ENCODE results near the gene PRDM16.
"Not testable (repeated sequence)": the region's sequence is repeated elsewhere in the genome, so short reads cannot be mapped to it uniquely, and the experiment has no call there.

Gene PRDM16

DNA sequence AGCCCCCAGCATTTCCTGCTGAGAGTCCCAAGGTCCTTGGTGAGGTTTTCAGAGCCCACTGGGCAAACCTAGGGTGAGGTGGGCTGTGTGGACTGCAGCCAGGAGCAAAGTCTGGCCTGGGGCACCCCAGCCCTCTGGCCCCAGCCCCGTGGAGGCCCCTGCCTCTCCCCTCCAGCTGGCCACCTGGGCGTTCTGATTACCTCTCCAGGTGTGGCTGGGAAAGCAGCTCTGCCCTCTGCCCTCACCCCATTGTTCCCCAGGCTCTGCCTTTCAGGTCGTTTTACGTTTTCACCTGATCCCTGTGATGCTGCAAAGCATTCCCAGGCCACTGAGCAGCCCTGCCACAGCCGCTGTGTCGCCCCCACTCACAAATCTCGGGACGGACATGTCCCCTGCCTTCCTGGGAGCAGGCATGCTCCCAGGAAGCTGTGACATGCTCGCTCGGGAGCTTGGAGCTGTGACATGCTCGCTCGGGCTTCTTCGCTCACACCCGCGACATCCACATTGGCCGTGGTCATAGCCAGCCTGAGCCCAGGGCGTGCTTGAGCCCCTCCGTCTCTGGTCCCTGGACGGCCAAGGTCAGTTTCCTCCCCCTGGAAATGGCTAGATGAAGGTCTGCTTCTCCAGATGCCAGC, 216.2 kb downstream of the PRDM16 start:
- Histone ChIP-seq H3K79me2 (ENCODE audit: low read length) (no peaks in the 10 kb centered on the region), H3F3A (ENCODE audit: insufficient read depth, low read length) (no peaks in the 10 kb centered on the region), H3K4me1 (ENCODE audit: low read length) (no peaks in the 10 kb centered on the region), H3K27ac (ENCODE audit: low read length) (no peak overlapping the region), H3K36me3 (replicated peaks; ENCODE audit: insufficient read depth, low read length) (no peaks in the 10 kb centered on the region), H3K27me3 (replicated peaks; ENCODE audit: insufficient read depth, low read length) (peaks cover 95% of the 10 kb centered on the region), H4K20me1 (ENCODE audit: insufficient read depth, low read length) (no peaks in the 10 kb centered on the region), H2AFZ (ENCODE audit: low read length) (no peak overlapping the region), H3K9me3 (replicated peaks; ENCODE audit: insufficient read depth, low read length) (no peaks in the 10 kb centered on the region), H3K4me3 (ENCODE audit: low read length) (no peak overlapping the region), H3K9me2 (replicated peaks; ENCODE audit: insufficient read depth, low read length) (no peaks in the 10 kb centered on the region), H3K9ac (ENCODE audit: low read length) (no peak overlapping the region), H3K4me2 (ENCODE audit: low read depth, low read length) (no peak overlapping the region)
- DNase-seq = no peak
- TF ChIP-seq, protein P1, sequence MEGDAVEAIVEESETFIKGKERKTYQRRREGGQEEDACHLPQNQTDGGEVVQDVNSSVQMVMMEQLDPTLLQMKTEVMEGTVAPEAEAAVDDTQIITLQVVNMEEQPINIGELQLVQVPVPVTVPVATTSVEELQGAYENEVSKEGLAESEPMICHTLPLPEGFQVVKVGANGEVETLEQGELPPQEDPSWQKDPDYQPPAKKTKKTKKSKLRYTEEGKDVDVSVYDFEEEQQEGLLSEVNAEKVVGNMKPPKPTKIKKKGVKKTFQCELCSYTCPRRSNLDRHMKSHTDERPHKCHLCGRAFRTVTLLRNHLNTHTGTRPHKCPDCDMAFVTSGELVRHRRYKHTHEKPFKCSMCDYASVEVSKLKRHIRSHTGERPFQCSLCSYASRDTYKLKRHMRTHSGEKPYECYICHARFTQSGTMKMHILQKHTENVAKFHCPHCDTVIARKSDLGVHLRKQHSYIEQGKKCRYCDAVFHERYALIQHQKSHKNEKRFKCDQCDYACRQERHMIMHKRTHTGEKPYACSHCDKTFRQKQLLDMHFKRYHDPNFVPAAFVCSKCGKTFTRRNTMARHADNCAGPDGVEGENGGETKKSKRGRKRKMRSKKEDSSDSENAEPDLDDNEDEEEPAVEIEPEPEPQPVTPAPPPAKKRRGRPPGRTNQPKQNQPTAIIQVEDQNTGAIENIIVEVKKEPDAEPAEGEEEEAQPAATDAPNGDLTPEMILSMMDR (IDR thresholded peaks at IDR 0.05; ENCODE audit: low read length) = no peak
- TF ChIP-seq EZH2phosphoT487 (IDR thresholded peaks at IDR 0.05; ENCODE audit: low read length) (no peak), EZH2 (optimal IDR thresholded peaks at IDR 0.05; ENCODE audit: low read depth, low read length) (no peak)

DNA sequence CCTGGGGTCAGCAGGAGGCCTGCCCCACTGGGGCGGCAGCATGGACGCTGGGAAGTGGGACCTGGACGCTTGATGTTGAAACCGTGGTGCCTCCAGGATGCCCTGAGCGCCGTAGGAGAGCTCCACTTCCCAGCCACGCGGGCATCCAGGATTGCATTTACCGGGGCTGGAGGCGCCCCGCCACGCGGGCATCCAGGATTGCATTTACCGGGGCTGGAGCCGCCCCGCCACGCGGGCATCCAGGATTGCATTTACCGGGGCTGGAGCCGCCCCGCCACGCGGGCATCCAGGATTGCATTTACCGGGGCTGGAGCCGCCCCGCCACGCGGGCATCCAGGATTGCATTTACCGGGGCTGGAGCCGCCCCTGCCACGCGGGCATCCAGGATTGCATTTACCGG, 218.1 kb downstream of the PRDM16 start:
- H2AFZ ChIP-seq (ENCODE audit: low read length) = not testable (repeated sequence)

DNA sequence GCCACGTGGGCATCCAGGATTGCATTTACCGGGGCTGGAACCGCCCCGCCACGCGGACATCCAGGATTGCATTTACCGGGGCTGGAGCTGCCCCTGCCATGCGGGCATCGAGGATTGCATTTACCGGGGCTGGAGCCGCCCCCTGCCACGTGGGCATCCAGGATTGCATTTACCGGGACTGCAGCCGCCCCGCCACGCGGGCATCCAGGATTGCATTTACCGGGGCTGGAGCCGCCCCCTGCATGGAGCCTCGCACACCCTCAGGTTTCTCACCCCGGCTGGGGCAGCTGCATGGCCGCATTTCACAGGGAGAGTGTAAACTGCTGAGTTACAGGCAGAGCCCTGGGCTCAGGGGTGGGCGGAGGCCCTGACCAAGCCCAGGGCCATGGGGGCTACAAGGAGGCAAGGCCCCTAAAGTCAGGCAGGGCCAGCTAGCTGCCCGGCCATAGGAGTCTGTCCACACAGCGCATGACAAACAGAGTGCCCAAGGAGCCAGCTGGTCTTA, 218.7 kb downstream of the PRDM16 start:
- Histone ChIP-seq H4K20me1 (ENCODE audit: insufficient read depth, low read length) (no peaks in the 10 kb centered on the region), H2AFZ (ENCODE audit: low read length) (no peak overlapping the region), H3K27ac (ENCODE audit: low read length) (no peak overlapping the region), H3K4me3 (ENCODE audit: low read length) (no peak overlapping the region), H3K27me3 (replicated peaks; ENCODE audit: insufficient read depth, low read length) (peaks cover 95% of the 10 kb centered on the region), H3K4me2 (ENCODE audit: low read depth, low read length) (no peak overlapping the region), H3K79me2 (ENCODE audit: low read length) (no peaks in the 10 kb centered on the region), H3F3A (ENCODE audit: insufficient read depth, low read length) (no peaks in the 10 kb centered on the region), H3K9me2 (replicated peaks; ENCODE audit: insufficient read depth, low read length) (no peaks in the 10 kb centered on the region), H3K36me3 (replicated peaks; ENCODE audit: insufficient read depth, low read length) (no peaks in the 10 kb centered on the region), H3K9ac (ENCODE audit: low read length) (no peak overlapping the region), H3K9me3 (replicated peaks; ENCODE audit: insufficient read depth, low read length) (no peaks in the 10 kb centered on the region), H3K4me1 (ENCODE audit: low read length) (no peaks in the 10 kb centered on the region)
- TF ChIP-seq, protein P1 (IDR thresholded peaks at IDR 0.05; ENCODE audit: low read length) = no peak
- TF ChIP-seq EZH2 (optimal IDR thresholded peaks at IDR 0.05; ENCODE audit: low read depth, low read length) (no peak), EZH2phosphoT487 (IDR thresholded peaks at IDR 0.05; ENCODE audit: low read length) (no peak)
- DNase-seq = no peak

More for the DNA sequence above, 218.1 kb downstream of the PRDM16 start:
- H3K9ac ChIP-seq (ENCODE audit: low read length); H3K4me1 ChIP-seq (ENCODE audit: low read length); H4K20me1 ChIP-seq (ENCODE audit: insufficient read depth, low read length); H3K79me2 ChIP-seq (ENCODE audit: low read length); H3F3A ChIP-seq (ENCODE audit: insufficient read depth, low read length); H3K4me3 ChIP-seq (ENCODE audit: low read length); H3K27ac ChIP-seq (ENCODE audit: low read length); H3K4me2 ChIP-seq (ENCODE audit: low read depth, low read length); H3K9me3 ChIP-seq (replicated peaks; ENCODE audit: insufficient read depth, low read length); H3K9me2 ChIP-seq (replicated peaks; ENCODE audit: insufficient read depth, low read length); DNase-seq; H3K36me3 ChIP-seq (replicated peaks; ENCODE audit: insufficient read depth, low read length): not testable (repeated sequence)
- H3K27me3 ChIP-seq (replicated peaks; ENCODE audit: insufficient read depth, low read length) = peaks cover 95% of the 10 kb centered on the region

DNA sequence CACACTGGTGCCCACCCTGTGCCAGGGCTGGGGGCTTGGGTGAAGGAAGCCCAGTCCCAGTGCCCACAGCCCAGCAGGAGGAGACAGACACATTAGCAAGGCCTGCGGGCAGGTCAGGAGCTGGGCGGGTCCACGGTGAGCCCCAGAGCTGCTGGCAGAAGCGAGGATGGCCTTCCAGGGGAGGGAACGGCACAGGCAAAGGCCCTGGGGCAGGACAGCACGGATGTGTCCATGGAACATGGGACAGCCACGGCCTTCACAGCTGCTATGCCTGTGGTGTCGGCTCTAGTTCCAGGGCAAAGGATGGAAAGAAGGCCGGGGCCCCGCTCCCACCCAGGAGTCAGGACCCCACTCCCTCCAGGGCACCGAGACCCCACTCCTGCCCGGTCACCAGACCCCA, 220.5 kb downstream of the PRDM16 start:
- H3K4me3 ChIP-seq (ENCODE audit: low read length) = no peak overlapping the region
- TF ChIP-seq EZH2 (optimal IDR thresholded peaks at IDR 0.05; ENCODE audit: low read depth, low read length) = no peak
- TF ChIP-seq EZH2phosphoT487 (IDR thresholded peaks at IDR 0.05; ENCODE audit: low read length) = no peak
- TF ChIP-seq, protein P1 (IDR thresholded peaks at IDR 0.05; ENCODE audit: low read length) = no peak

More for the DNA sequence above, 220.5 kb downstream of the PRDM16 start:
- H2AFZ ChIP-seq (ENCODE audit: low read length) = no peak overlapping the region
- no peaks in the 10 kb centered on the region for H3K79me2 ChIP-seq (ENCODE audit: low read length)
- no peaks in the 10 kb centered on the region for H3K9me2 ChIP-seq (replicated peaks; ENCODE audit: insufficient read depth, low read length)
- H3K27me3 ChIP-seq (replicated peaks; ENCODE audit: insufficient read depth, low read length) = peaks cover 95% of the 10 kb centered on the region
- DNase-seq = no peak
- H3K36me3 ChIP-seq (replicated peaks; ENCODE audit: insufficient read depth, low read length) = no peaks in the 10 kb centered on the region
- H4K20me1 ChIP-seq (ENCODE audit: insufficient read depth, low read length) = no peaks in the 10 kb centered on the region
- no peaks in the 10 kb centered on the region for H3F3A ChIP-seq (ENCODE audit: insufficient read depth, low read length)
- H3K9ac ChIP-seq (ENCODE audit: low read length) = no peak overlapping the region
- no peaks in the 10 kb centered on the region for H3K9me3 ChIP-seq (replicated peaks; ENCODE audit: insufficient read depth, low read length)
- no peaks in the 10 kb centered on the region for H3K4me1 ChIP-seq (ENCODE audit: low read length)
- H3K27ac ChIP-seq (ENCODE audit: low read length) = no peak overlapping the region
- no peak overlapping the region for H3K4me2 ChIP-seq (ENCODE audit: low read depth, low read length)
